ENCODE measurements around the gene DOCK4.

DOCK4 gene

DNA sequence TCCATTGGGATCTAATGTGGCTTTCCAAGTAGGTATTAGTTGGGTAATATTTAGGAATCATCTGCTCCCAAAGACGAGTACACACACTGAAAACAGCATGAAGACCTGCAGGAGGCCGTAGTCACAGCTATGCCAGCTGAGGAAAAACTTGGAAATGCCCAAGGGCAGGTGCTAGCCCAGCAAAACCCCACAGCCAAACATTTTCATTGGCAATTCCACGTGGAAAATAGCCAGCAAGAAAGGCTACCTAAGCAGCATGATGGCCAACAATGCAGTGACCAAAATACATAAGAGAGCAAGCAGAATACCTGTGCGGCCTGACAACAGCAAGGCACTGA is 32.7 kb downstream of the DOCK4 start:
- no peaks in the 10 kb centered on the region for H3K27me3 ChIP-seq (ENCODE audit: insufficient read depth, low read depth)
- H3K4me1 ChIP-seq (ENCODE audit: low read depth, poor library complexity, severe bottlenecking) = no peaks in the 10 kb centered on the region
- H4K20me1 ChIP-seq (ENCODE audit: insufficient read depth) = no peaks in the 10 kb centered on the region
- H3K27ac ChIP-seq = no peak overlapping the region
- H3K4me2 ChIP-seq = no peak overlapping the region
- no peak overlapping the region for H2AFZ ChIP-seq (ENCODE audit: low read depth)
- no peaks in the 10 kb centered on the region for H3K36me3 ChIP-seq (ENCODE audit: insufficient read depth)
- H3K4me3 ChIP-seq (IDR thresholded peaks at IDR 0.05; ENCODE audit: insufficient read depth, low read depth, low read length) = no peak overlapping the region
- H3K9ac ChIP-seq = no peak overlapping the region
- H3K79me2 ChIP-seq (ENCODE audit: insufficient read depth, low read depth) = no peaks in the 10 kb centered on the region
- TF ChIP-seq CTCF (conservative IDR thresholded peaks at IDR 0.05; ENCODE audit: low read depth, low read length) = no peak

DNA sequence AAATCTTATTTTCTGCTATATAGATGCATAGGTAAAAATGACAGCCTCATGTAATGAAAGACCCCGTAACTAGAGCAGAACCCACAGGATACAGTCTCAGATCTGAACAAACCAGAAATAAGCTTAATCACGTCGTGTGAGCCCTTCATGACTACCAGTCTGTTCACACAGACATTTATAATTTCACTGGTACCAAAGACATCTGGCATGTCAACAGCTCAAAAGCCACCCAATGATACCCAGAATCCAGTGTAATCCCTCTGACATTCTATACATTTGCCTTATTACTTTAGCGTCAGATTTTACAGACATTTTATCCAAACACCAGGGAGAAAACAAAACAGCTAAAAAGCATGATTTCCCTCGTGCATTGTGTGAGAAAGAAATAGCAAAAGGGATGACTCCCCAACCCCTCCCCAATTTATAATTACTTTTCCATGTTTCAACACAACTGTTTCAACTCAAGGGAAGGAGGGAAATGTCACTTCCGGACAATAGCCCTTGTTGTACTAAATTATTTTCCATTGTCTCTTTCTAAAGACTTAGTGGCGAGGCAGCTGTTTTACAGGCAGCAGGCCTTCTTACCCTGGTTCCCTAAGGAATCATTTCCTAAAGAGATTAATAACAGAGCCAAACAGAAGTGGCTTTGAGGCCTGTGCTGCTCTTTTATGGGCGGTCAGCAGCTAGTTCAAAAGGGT is 33.2 kb downstream of the DOCK4 start:
- Histone ChIP-seq H3K9ac (no peak overlapping the region), H4K20me1 (ENCODE audit: insufficient read depth) (no peaks in the 10 kb centered on the region), H3K79me2 (ENCODE audit: insufficient read depth, low read depth) (no peaks in the 10 kb centered on the region), H3K4me1 (ENCODE audit: low read depth, poor library complexity, severe bottlenecking) (no peaks in the 10 kb centered on the region), H3K4me3 (IDR thresholded peaks at IDR 0.05; ENCODE audit: insufficient read depth, low read depth, low read length) (no peak overlapping the region), H2AFZ (ENCODE audit: low read depth) (no peak overlapping the region), H3K27me3 (ENCODE audit: insufficient read depth, low read depth) (no peaks in the 10 kb centered on the region), H3K4me2 (no peak overlapping the region), H3K36me3 (ENCODE audit: insufficient read depth) (no peaks in the 10 kb centered on the region), H3K27ac (no peak overlapping the region)
- no peak for TF ChIP-seq CTCF (conservative IDR thresholded peaks at IDR 0.05; ENCODE audit: low read depth, low read length)

GRCh38 chr7:112171673-112172072 is 34.5 kb downstream of the DOCK4 start:
- Histone ChIP-seq H4K20me1 (ENCODE audit: insufficient read depth) (no peaks in the 10 kb centered on the region), H3K27me3 (ENCODE audit: insufficient read depth, low read depth) (no peaks in the 10 kb centered on the region), H3K4me1 (ENCODE audit: low read depth, poor library complexity, severe bottlenecking) (no peaks in the 10 kb centered on the region), H3K4me2 (no peak overlapping the region), H3K9ac (no peak overlapping the region), H3K79me2 (ENCODE audit: insufficient read depth, low read depth) (no peaks in the 10 kb centered on the region), H2AFZ (ENCODE audit: low read depth) (no peak overlapping the region), H3K36me3 (ENCODE audit: insufficient read depth) (no peaks in the 10 kb centered on the region), H3K4me3 (IDR thresholded peaks at IDR 0.05; ENCODE audit: insufficient read depth, low read depth, low read length) (no peak overlapping the region), H3K27ac (no peak overlapping the region)
- TF ChIP-seq CTCF (conservative IDR thresholded peaks at IDR 0.05; ENCODE audit: low read depth, low read length) = no peak

GRCh38 chr7:112168915-112169314 is 37.3 kb downstream of the DOCK4 start:
- Histone ChIP-seq H3K36me3 (ENCODE audit: insufficient read depth) (no peaks in the 10 kb centered on the region), H3K9ac (no peak overlapping the region), H3K79me2 (ENCODE audit: insufficient read depth, low read depth) (no peaks in the 10 kb centered on the region), H3K27ac (no peak overlapping the region), H3K4me1 (ENCODE audit: low read depth, poor library complexity, severe bottlenecking) (no peaks in the 10 kb centered on the region), H4K20me1 (ENCODE audit: insufficient read depth) (no peaks in the 10 kb centered on the region), H3K27me3 (ENCODE audit: insufficient read depth, low read depth) (no peaks in the 10 kb centered on the region), H2AFZ (ENCODE audit: low read depth) (no peak overlapping the region), H3K4me3 (IDR thresholded peaks at IDR 0.05; ENCODE audit: insufficient read depth, low read depth, low read length) (no peak overlapping the region), H3K4me2 (no peak overlapping the region)
- TF ChIP-seq CTCF (conservative IDR thresholded peaks at IDR 0.05; ENCODE audit: low read depth, low read length) = no peak

All from KMS-11 (cell line).